Chondrocyte (in vitro differentiated cells): ENCODE measurements around the gene C1QTNF1. TPM values are rescaled to one million over a fixed set of nuclear protein-coding genes. Genes with fewer than 3 reads are reported as not detected.

Experiments
- DNase-seq: peaks from one replicate; pipeline ENCODE4 v3.0.0; 2021; ENCODE audit warnings: mixed read lengths, low spot score
- H3K27ac Mint-ChIP-seq: one replicate; pipeline ENCODE4 v1.8.0; 2021; ENCODE audit warnings: mild to moderate bottlenecking, moderate library complexity, mixed read lengths; ENCODE audit not compliant: unreplicated experiment
- H3K27me3 Mint-ChIP-seq: 2 replicates; pipeline ENCODE4 v1.8.0; 2021; ENCODE audit warnings: low read depth, mixed read lengths
- H3K36me3 Mint-ChIP-seq: 2 replicates; pipeline ENCODE4 v1.8.0; 2021; ENCODE audit warnings: low read depth, mixed read lengths
- H3K4me1 Mint-ChIP-seq: 2 replicates; pipeline ENCODE4 v1.8.0; 2021; ENCODE audit warnings: low read depth, mild to moderate bottlenecking, mixed read lengths
- H3K4me3 Mint-ChIP-seq: one replicate; pipeline ENCODE4 v1.8.0; 2021; ENCODE audit warnings: mild to moderate bottlenecking, moderate library complexity, mixed read lengths; ENCODE audit not compliant: unreplicated experiment
- H3K9me3 Mint-ChIP-seq: 2 replicates; pipeline ENCODE4 v1.8.0; 2021; ENCODE audit warnings: low read depth, mixed read lengths
- CTCF ChIP-seq: fragments of 200-600 bp; sonication (generic); IDR thresholded peaks from 2 replicates; pipeline ENCODE4 v1.5.0; 2021; ENCODE audit warnings: antibody characterized with exemption, mild to moderate bottlenecking, moderate library complexity
- total RNA-seq: library from RNA; stranded (reverse); gene quantifications from 3 replicates; pipeline ENCODE4 v1.2.1, GENCODE V29; 2021

The C1QTNF1 gene
- total RNA-seq, 1 donor from 2014 or later: 74.7 TPM

- Mint-ChIP-seq H3K27ac (no peak overlapping the region), H3K36me3 (peaks cover 13% of the 10 kb centered on the region)
Measured at GRCh38 chr17:78991017-78991738, 32.8 kb upstream of the C1QTNF1 start.

GRCh38 chr17:78991906-78992532, 31.9 kb upstream of the C1QTNF1 start:
- DNase-seq: no peak
- no peaks in the 10 kb centered on the region for H3K9me3 Mint-ChIP-seq
- TF ChIP-seq CTCF: no peak
- peaks cover 3% of the 10 kb centered on the region for H3K4me1 Mint-ChIP-seq
- no peak overlapping the region for H3K4me3 Mint-ChIP-seq
- no peak overlapping the region for H3K27ac Mint-ChIP-seq
- peaks cover 13% of the 10 kb centered on the region for H3K36me3 Mint-ChIP-seq
- H3K27me3 Mint-ChIP-seq: no peaks in the 10 kb centered on the region

More at GRCh38 chr17:78991017-78991738, 32.8 kb upstream of the C1QTNF1 start:
- DNase-seq: no peak
- Mint-ChIP-seq H3K4me1 (peaks cover 12% of the 10 kb centered on the region), H3K27me3 (no peaks in the 10 kb centered on the region), H3K9me3 (no peaks in the 10 kb centered on the region), H3K4me3 (no peak overlapping the region)
- no peak for TF ChIP-seq CTCF

GRCh38 chr17:78992542-78993212, 31.3 kb upstream of the C1QTNF1 start:
- Mint-ChIP-seq H3K27ac (no peak overlapping the region), H3K36me3 (peaks cover 13% of the 10 kb centered on the region), H3K27me3 (no peaks in the 10 kb centered on the region), H3K4me3 (no peak overlapping the region), H3K9me3 (no peaks in the 10 kb centered on the region), H3K4me1 (peaks cover under 1% of the 10 kb centered on the region)
- no peak for TF ChIP-seq CTCF
- DNase-seq: no peak

GRCh38 chr17:78993241-78993956, 30.6 kb upstream of the C1QTNF1 start:
- Mint-ChIP-seq H3K4me1 (no peaks in the 10 kb centered on the region), H3K9me3 (no peaks in the 10 kb centered on the region), H3K27me3 (no peaks in the 10 kb centered on the region), H3K27ac (peak overlapping the region; percentile 45), H3K36me3 (peaks cover 13% of the 10 kb centered on the region), H3K4me3 (no peak overlapping the region)
- no peak for DNase-seq
- peak; percentile 91 for TF ChIP-seq CTCF
